ENCODE data around the gene LGR4. TPM values are rescaled to one million over a fixed set of nuclear protein-coding genes. Genes with fewer than 3 reads are reported as not detected.
A peak's percentile ranks its signal among the peaks of the same experiment; 100 is the strongest.
"Not testable (repeated sequence)": the region's sequence is repeated elsewhere in the genome, so short reads cannot be mapped to it uniquely, and the experiment has no call there.

The LGR4 gene
- total RNA-seq, 1 donor from 2014 or later = 17.4 TPM

DNA sequence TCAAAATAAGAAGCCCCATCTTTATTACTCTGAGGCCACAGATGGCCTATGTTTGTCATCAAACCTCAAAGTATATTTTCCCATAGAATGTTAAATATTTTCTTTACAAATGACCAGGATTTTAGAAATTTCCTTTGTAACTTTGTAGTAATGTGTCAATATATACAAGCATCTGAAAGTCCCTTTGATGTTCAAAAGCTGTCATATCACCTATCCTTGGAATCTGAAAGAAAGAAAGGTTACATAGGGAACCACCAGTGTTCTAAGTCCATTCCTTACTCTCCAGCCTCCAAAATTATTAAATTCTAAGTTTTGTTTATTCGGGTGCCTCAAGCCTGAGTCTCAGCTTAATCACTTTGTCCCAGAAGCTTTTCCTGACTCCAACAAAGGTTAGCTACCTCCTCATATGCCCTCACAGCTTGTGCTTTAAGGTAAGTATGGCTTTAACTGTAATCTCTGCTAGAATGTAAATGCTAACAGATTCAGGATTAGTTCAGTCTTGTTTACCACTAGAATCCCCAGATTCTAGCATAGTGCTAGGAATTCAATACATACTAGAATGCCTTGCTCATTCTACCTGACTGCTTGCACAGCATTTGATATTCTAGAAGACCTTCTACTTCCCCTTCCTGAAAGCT, 141.8 kb downstream of the LGR4 start:
- no peak for DNase-seq (ENCODE audit: low read depth)
- FAIRE-seq = no peak

DNA sequence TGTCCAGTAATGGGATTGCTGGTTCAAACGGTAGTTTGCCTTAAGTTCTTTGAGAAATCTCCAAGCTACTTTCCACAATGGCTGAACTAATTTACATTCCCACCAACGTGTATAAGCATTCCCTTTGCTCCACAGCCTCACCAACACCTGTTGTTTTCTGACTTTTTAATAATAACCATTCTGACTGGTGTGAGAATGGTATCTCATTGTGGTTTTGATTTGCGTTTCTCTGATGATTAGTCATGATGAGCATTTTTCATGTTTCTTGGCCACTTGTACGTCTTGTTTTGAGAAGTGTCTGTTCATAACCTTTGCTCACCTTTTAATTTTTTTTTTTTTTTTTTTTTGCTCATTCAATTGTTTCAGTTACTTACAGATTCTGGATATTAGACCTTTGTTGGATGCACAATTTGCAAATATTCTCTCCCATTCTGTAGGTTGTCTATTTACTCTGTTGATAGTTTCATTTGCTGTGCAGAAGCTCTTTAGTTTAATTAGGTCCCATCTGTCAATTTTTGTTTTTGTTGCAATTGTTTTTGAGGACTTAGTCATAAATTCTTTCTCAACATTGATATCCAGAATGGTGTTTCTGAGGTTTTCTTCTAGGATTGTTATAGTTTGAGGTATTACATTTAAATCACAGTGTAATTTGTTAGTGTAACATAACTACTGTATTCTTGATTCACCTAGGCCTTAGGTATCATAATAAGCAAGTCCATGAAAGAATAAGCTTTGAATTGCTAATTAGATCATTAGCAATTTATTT, 142.5 kb downstream of the LGR4 start:
- Histone ChIP-seq H3K27me3 (ENCODE audit: control insufficient read depth, insufficient read depth, low read length) (no peaks in the 10 kb centered on the region), H3K36me3 (ENCODE audit: control insufficient read depth, insufficient read depth, low read length) (no peaks in the 10 kb centered on the region), H3K4me3 (ENCODE audit: low read depth, low read length) (no peak overlapping the region)
- TF ChIP-seq, protein P1, sequence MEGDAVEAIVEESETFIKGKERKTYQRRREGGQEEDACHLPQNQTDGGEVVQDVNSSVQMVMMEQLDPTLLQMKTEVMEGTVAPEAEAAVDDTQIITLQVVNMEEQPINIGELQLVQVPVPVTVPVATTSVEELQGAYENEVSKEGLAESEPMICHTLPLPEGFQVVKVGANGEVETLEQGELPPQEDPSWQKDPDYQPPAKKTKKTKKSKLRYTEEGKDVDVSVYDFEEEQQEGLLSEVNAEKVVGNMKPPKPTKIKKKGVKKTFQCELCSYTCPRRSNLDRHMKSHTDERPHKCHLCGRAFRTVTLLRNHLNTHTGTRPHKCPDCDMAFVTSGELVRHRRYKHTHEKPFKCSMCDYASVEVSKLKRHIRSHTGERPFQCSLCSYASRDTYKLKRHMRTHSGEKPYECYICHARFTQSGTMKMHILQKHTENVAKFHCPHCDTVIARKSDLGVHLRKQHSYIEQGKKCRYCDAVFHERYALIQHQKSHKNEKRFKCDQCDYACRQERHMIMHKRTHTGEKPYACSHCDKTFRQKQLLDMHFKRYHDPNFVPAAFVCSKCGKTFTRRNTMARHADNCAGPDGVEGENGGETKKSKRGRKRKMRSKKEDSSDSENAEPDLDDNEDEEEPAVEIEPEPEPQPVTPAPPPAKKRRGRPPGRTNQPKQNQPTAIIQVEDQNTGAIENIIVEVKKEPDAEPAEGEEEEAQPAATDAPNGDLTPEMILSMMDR (IDR thresholded peaks at IDR 0.05; ENCODE audit: insufficient read depth, low read length, severe bottlenecking) = no peak
- FAIRE-seq (no peak), DNase-seq (ENCODE audit: low read depth) (peak; percentile 13)

More for the DNA sequence above, 141.8 kb downstream of the LGR4 start:
- Histone ChIP-seq H3K27me3 (ENCODE audit: control insufficient read depth, insufficient read depth, low read length) (no peaks in the 10 kb centered on the region), H3K4me3 (ENCODE audit: low read depth, low read length) (no peak overlapping the region), H3K36me3 (ENCODE audit: control insufficient read depth, insufficient read depth, low read length) (no peaks in the 10 kb centered on the region)
- TF ChIP-seq, protein P1 (IDR thresholded peaks at IDR 0.05; ENCODE audit: insufficient read depth, low read length, severe bottlenecking) = no peak

DNA sequence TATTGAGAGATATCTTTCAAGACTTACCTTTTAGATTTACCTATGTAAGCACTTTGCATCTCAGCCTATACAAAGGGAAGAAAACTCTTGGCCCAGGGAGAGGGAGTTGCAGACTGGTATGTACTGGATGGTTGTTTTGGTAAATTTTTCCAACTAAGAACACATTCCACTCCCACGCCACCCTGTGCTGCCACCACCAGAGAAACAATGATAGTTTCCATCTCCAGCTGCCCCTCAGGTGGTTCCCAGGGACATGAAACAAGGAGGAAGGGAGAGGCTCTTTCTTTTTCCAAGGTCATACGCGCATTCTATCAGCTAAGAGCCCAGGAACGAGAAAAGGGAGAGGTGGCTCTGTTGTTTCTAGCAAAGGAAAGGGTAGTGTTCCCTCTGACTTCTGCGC, 144.0 kb downstream of the LGR4 start:
- FAIRE-seq (no peak), DNase-seq (ENCODE audit: low read depth) (no peak)
- TF ChIP-seq, protein P1 (IDR thresholded peaks at IDR 0.05; ENCODE audit: insufficient read depth, low read length, severe bottlenecking) = no peak
- no peaks in the 10 kb centered on the region for H3K36me3 ChIP-seq (ENCODE audit: control insufficient read depth, insufficient read depth, low read length)
- H3K27me3 ChIP-seq (ENCODE audit: control insufficient read depth, insufficient read depth, low read length) = no peaks in the 10 kb centered on the region
- H3K4me3 ChIP-seq (ENCODE audit: low read depth, low read length) = no peak overlapping the region

DNA sequence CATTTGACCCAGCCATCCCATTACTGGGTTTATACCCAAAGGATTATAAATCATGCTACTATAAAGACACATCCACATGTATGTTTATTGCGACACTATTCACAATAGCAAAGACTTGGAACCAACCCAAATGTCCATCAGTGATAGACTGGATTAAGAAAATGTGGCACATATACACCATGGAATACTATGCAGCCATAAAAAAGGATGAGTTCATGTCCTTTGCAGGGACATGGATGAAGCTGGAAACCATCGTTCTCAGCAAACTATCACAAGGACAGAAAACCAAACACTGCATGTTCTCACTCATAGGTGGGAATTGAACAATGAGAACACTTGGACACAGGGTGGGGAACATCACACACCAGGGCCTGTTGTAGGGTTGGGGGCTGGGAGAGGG, 145.5 kb downstream of the LGR4 start:
- not testable (repeated sequence) for FAIRE-seq; DNase-seq (ENCODE audit: low read depth); H3K4me3 ChIP-seq (ENCODE audit: low read depth, low read length); H3K27me3 ChIP-seq (ENCODE audit: control insufficient read depth, insufficient read depth, low read length); H3K36me3 ChIP-seq (ENCODE audit: control insufficient read depth, insufficient read depth, low read length)

DNA sequence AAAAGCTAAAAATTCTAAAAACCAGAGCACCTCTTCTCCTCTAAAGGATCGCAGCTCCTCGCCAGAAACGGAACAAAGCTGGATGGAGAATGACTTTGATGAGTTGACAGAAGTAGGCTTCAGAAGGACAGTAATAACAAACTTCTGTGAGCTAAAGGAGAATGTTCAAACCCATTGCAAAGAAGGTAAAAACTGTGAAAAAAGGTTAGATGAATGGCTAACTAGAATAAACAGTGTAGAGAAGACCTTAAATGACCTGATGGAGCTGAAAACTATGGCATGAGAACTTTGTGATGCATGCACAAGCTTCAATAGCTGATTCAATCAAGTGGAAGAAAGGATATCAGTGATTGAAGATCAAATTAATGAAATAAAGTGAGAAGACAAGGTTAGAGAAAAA, 150.4 kb downstream of the LGR4 start:
- not testable (repeated sequence) for H3K4me3 ChIP-seq (ENCODE audit: low read depth, low read length); FAIRE-seq; DNase-seq (ENCODE audit: low read depth)

DNA sequence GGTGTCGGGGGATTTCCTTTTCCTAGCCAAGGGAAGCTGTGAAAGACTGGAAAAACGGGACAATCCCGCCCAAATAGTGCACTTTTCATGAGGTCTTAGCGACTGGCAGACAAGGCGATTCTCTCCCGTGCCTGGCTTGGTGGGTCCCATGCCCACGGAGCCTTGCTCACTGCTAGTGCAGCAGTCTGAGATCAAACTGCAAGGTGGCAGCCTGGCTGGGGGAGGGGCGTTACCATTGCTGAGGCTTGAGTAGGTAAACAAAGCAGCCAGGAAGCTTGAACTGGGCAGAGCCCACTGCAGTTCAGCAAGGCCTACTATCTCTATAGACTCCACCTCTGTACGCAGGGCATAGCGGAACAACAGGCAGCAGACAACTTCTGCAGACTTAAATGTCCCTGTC, 151.2 kb downstream of the LGR4 start:
- DNase-seq (ENCODE audit: low read depth); H3K4me3 ChIP-seq (ENCODE audit: low read depth, low read length); H3K27me3 ChIP-seq (ENCODE audit: control insufficient read depth, insufficient read depth, low read length); FAIRE-seq; H3K36me3 ChIP-seq (ENCODE audit: control insufficient read depth, insufficient read depth, low read length): not testable (repeated sequence)

More for the DNA sequence above, 150.4 kb downstream of the LGR4 start:
- not testable (repeated sequence) for H3K36me3 ChIP-seq (ENCODE audit: control insufficient read depth, insufficient read depth, low read length); H3K27me3 ChIP-seq (ENCODE audit: control insufficient read depth, insufficient read depth, low read length)

DNA sequence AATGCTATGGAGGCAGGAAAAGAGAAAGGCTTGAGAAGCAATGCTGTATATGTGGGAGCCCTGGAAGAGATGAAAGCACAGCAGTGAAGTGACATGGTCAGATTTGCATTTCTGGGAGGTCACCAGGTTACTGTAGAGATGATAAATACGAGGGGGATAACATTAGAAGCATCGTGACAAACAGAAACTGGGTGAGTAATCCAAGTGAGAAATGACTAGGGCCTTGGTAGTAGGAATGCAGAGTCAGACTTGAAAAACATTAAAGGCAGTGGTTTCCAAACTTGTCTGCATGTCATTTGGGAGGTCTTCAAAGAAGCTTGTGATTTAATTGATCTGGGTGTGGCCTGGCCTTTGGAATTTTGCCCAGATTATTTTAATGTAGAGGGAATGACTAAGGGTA, 153.5 kb downstream of the LGR4 start:
- H3K27me3 ChIP-seq (ENCODE audit: control insufficient read depth, insufficient read depth, low read length) = no peaks in the 10 kb centered on the region
- H3K36me3 ChIP-seq (ENCODE audit: control insufficient read depth, insufficient read depth, low read length) = no peaks in the 10 kb centered on the region
- H3K4me3 ChIP-seq (ENCODE audit: low read depth, low read length) = no peak overlapping the region
- TF ChIP-seq, protein P1 (IDR thresholded peaks at IDR 0.05; ENCODE audit: insufficient read depth, low read length, severe bottlenecking) = no peak
- DNase-seq (ENCODE audit: low read depth) (peak; percentile 71), FAIRE-seq (no peak)

All from bronchial epithelial cell (primary cell).